GM12864 (cell line): Measurements from ENCODE around the gene SCEL.
"Not testable (repeated sequence)": the region's sequence is repeated elsewhere in the genome, so short reads cannot be mapped to it uniquely, and the experiment has no call there.

ENCODE experiments used
- DNase-seq: peaks from one replicate; pipeline ENCODE4 v3.0.0-alpha.2; 2011; ENCODE audit warnings: low read depth
- H3K4me3 ChIP-seq: 2 replicates; pipeline ENCODE4 v1.5.1; 2011; ENCODE audit warnings: mild to moderate bottlenecking, low read depth, low read length, control low read depth
- TF ChIP-seq, protein P1 (sequence below): IDR thresholded peaks from 2 replicates; pipeline ENCODE4 v1.5.1; 2011; ENCODE audit warnings: low read depth, mild to moderate bottlenecking, moderate library complexity, low read length, control low read depth, inconsistent platforms; ENCODE audit errors: missing control alignments

The SCEL gene

DNA sequence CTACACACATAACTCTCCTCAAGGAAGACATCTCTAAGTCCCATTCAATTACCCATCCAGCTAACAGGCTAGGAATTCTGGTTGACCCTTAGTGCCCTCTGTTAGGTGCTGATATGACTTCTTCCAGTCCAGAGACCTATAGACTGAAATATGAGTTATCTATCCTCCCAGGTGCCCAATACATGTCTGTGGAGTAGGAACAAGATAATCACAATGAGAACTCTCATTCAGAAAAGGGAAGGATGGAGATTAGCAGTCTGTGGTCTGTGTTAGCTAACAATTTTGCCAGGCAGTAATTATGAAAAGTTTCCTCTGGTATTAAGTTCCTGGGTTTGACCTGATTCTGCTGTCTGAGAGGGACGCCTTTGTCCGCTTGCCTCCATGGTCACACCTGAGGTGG is 117.8 kb downstream of the SCEL start:
- TF ChIP-seq, protein P1, sequence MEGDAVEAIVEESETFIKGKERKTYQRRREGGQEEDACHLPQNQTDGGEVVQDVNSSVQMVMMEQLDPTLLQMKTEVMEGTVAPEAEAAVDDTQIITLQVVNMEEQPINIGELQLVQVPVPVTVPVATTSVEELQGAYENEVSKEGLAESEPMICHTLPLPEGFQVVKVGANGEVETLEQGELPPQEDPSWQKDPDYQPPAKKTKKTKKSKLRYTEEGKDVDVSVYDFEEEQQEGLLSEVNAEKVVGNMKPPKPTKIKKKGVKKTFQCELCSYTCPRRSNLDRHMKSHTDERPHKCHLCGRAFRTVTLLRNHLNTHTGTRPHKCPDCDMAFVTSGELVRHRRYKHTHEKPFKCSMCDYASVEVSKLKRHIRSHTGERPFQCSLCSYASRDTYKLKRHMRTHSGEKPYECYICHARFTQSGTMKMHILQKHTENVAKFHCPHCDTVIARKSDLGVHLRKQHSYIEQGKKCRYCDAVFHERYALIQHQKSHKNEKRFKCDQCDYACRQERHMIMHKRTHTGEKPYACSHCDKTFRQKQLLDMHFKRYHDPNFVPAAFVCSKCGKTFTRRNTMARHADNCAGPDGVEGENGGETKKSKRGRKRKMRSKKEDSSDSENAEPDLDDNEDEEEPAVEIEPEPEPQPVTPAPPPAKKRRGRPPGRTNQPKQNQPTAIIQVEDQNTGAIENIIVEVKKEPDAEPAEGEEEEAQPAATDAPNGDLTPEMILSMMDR, result no peak
- H3K4me3 ChIP-seq, result no peak overlapping the region
- DNase-seq, result no peak

GRCh38 chr13:77660016-77660415 is 124.5 kb downstream of the SCEL start:
- H3K4me3 ChIP-seq, DNase-seq: not testable (repeated sequence)

DNA sequence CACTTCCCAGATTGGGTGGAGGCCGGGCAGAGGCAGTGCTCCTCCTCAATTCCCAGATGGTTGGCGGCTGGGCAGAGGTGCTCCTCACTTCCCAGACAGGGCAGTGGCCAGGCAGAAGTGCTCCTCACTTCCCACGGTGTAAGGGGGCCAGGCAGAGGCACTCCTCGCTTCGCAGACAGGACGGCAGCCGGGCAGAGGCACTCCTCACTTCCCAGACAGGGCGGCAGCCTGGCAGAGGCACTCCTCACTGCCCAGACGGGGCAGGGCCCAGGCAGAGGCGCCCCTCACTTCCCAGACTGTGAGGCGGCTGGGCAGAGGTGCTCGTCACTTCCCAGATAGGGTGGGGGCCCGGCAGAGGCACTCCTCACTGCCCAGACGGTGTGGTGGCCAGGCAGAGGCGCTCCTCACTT is 125.3 kb downstream of the SCEL start:
- H3K4me3 ChIP-seq, result no peak overlapping the region
- DNase-seq, result no peak
- TF ChIP-seq, protein P1, result no peak

DNA sequence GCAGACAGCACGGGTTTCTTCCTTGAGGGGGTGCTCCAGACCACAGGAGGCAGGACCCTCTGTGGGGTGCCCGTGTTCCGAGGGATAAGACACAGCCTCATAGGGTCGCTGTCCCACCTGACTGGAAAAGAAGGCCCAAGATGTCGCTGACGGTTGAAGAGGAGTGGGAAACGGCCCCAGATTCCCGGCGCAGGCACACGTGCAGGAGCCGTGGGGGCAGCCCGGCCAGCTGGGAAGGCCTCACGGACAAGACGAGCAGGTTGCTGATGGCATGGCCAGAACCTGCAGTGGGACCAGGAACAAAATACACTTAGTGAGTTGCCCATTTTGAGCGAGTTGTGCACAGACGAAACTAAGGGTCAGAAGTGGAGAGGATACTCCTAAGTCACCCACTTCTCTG is 126.8 kb downstream of the SCEL start:
- H3K4me3 ChIP-seq, DNase-seq: not testable (repeated sequence)

- not testable (repeated sequence) for DNase-seq, H3K4me3 ChIP-seq
Measured at GRCh38 chr13:77662831-77663230, 127.3 kb downstream of the SCEL start.

DNA sequence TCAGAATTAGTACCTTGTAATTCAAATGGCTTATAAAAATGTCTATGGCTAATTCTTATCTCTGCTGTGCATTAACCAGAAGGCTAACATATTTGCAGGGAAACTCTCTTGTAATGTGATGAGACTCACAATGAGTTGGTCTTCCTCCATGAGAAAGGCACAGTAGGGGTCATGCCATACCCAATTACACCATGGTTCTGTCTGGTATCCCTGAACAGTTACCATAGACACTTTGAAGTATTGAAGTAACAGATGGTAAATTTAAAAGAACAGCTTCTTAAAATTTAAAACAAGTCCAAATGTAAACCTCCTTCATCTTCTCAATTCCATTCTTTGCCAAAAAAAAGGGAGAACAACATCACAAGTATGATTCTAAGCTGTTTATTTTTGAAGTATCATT is 139.3 kb downstream of the SCEL start:
- TF ChIP-seq, protein P1, result no peak
- DNase-seq, result no peak
- no peak overlapping the region for H3K4me3 ChIP-seq

- TF ChIP-seq, protein P1, result no peak
- no peak for DNase-seq
- H3K4me3 ChIP-seq, result no peak overlapping the region
Measured at GRCh38 chr13:77678691-77679235, 143.3 kb downstream of the SCEL start.

- H3K4me3 ChIP-seq, result no peak overlapping the region
- TF ChIP-seq, protein P1, result no peak
- no peak for DNase-seq
Measured at GRCh38 chr13:77687799-77688198, 152.3 kb downstream of the SCEL start.

DNA sequence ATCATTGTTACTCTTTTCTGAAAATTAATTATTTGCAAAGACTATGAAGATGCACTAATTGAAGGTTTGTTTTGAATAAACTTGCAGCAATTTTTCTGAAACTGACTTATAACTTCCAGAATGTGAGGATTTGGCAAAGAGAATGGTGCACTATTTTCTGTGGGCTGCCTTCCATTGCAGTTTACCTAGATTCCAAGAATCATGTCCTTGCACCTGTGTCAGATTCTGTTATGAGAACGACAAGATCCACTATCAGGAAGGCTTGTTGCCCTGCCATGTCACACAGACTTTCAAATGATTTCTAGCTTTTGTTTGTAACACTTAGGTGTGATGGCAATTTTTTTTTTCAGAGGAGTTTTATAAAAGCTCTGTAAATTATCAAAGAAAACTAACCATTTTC is 156.4 kb downstream of the SCEL start:
- H3K4me3 ChIP-seq, result no peak overlapping the region
- no peak for DNase-seq

More for the DNA sequence above, 156.4 kb downstream of the SCEL start:
- TF ChIP-seq, protein P1, result no peak
